ENCODE data around the gene ZFYVE27. TPM values are rescaled to one million over a fixed set of nuclear protein-coding genes. Genes with fewer than 3 reads are reported as not detected.

The ZFYVE27 gene
- polyA plus RNA-seq, 3 donors, result 22.7 to 40.4 (median 37.7) TPM

GRCh38 chr10:97743169-97743943 lies 6.4 kb downstream of the ZFYVE27 start:
- DNase-seq, result no peak

- no peak for DNase-seq
Observed at GRCh38 chr10:97744405-97745035, 7.6 kb downstream of the ZFYVE27 start.

GRCh38 chr10:97747573-97747972 lies 10.6 kb downstream of the ZFYVE27 start:
- DNase-seq, result no peak

DNA sequence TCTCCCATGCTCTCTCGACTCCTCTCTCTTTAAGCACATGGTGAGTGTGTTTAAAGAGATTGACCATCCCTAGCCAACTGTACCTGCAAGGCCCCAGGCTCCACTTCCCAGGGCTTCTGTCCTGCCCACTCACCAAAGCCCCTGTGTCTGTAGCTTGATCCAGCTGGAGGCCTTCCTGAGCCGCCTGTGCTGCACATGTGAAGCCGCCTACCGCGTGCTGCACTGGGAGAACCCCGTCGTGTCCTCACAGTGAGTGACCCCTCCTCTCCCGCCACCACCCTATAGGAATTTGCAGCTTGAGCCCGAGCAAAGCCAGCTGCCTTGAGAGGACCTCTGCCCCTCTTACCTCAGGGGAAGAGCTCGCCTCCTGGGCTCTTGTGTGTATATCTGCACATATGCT lies 11.2 kb downstream of the ZFYVE27 start:
- DNase-seq, result no peak

GRCh38 chr10:97752956-97753355 lies 16.0 kb downstream of the ZFYVE27 start:
- no peak for DNase-seq

GRCh38 chr10:97754726-97755125 lies 17.8 kb downstream of the ZFYVE27 start:
- DNase-seq, result no peak

GRCh38 chr10:97755718-97756117 lies 18.8 kb downstream of the ZFYVE27 start:
- DNase-seq, result no peak

GRCh38 chr10:97757471-97757870 lies 20.5 kb downstream of the ZFYVE27 start:
- DNase-seq, result no peak

- DNase-seq, result no peak
Observed at GRCh38 chr10:97759158-97759887, 22.4 kb downstream of the ZFYVE27 start.

DNA sequence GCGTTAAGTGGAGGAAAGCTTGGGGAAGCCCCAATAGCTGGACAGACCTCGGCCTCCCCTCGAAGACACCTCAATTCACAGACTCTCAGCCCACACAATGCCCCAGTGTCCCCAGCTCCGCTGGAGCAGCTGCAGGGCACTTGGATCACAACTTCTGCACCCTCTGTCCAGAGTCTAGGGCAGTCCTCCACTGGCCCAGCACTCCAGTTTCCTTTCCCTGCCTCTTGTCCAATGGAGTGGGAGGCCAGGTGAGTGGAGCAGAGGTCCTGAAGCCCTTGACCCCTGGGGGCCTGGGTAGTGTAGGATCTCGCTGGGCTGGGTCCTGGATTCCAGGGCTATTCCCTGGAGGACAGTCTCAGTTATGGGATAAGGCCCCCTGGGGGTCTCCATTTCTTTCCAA lies 23.0 kb downstream of the ZFYVE27 start:
- no peak for DNase-seq

- no peak for DNase-seq
Observed at GRCh38 chr10:97760461-97761257, 23.7 kb downstream of the ZFYVE27 start.

GRCh38 chr10:97761331-97761865 lies 24.5 kb downstream of the ZFYVE27 start:
- no peak for DNase-seq

GRCh38 chr10:97762056-97762455 lies 25.1 kb downstream of the ZFYVE27 start:
- DNase-seq, result no peak

DNA sequence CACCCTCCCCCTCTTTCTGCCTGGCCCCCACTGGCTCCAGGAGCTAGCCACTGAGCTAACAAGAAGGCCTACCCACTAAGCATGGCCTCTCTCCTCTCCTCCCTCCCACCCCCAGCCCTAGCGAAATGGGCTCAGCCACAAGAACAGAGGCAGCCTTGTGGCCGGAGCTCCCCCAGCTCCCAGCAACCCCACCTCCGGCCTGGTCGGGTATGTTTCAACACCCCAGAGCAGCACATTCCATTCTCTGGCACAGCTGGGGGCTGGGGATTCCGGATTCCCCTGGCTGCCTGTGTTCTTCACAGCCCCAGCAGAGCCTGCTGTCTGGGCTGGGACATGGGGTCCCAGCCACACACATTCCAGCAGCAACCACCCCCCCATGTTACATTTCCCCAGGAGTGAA lies 25.9 kb downstream of the ZFYVE27 start:
- no peak for DNase-seq

- DNase-seq, result no peak
Observed at GRCh38 chr10:97763411-97763810, 26.5 kb downstream of the ZFYVE27 start.

DNA sequence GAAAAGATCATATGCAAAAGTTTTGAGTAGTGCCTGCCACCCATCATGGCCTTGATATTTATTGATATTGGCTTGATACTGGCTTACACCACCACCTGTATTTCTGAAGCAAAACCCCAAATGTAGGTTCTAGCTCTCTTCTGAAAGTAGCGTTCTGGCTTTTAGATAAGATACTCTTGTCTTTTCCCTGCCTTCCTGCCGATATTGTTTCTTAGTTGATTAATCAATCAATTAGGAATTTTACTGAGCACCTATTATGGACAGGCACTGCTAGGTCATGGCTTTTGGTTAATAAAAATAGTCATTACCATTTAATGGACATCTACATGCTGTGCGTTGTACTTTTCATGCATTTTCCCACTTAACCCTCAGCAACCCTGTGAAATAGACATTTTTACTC lies 27.0 kb downstream of the ZFYVE27 start:
- no peak for DNase-seq

DNA sequence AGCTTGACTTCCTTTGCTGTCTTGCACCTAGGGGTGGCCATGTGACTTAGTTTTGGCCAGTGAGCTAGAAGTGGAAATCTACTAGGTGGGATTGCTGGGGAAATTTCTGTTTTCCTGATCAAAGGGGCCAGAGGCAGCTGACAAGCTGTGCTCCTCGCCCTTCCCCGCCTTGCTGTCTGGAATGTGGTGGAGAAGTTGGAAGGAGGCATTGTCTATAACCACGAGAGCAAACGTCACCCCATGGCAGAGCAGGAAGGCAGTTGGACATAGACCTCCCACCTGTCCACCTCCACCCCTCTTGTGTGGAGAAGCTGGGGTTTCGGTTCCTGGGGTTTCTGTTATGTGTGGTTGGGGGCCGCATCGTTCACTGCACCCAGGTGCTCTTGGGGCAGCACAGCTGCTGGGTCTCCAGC lies 27.6 kb downstream of the ZFYVE27 start:
- DNase-seq, result no peak

GRCh38 chr10:97765201-97765600 lies 28.3 kb downstream of the ZFYVE27 start:
- no peak for DNase-seq

GRCh38 chr10:97766106-97766810 lies 29.3 kb downstream of the ZFYVE27 start:
- no peak for DNase-seq

GRCh38 chr10:97766996-97767924 lies 30.3 kb downstream of the ZFYVE27 start:
- no peak for DNase-seq

Data from renal pelvis (tissue), 4 donors.